Activated naive CD4-positive, alpha-beta T cell treated with anti-CD3 and anti-CD28 coated beads, Interleukin-2, amount 10 ng/mL, durations not matched to agents 7 days and 5 days (primary cell): Measurements from ENCODE around the gene WNK3.

Experiments
- CTCF ChIA-PET: fragments of 350-600 bp; sonication (Branson Sonifier 250); formaldehyde crosslinking; loops from one replicate; lab custom pipeline; 2021; ENCODE audit warnings: antibody characterized with exemption; lab: Charles Lee
- DNase-seq: peaks from one replicate; pipeline ENCODE4 v3.0.0-alpha.2; 2020
- H3K27ac Mint-ChIP-seq: one replicate; pipeline ENCODE4 v1.8.0; 2021; ENCODE audit warnings: mild to moderate bottlenecking, moderate library complexity, mixed read lengths
- H3K27me3 Mint-ChIP-seq: one replicate; pipeline ENCODE4 v1.8.0; 2021; ENCODE audit warnings: mild to moderate bottlenecking, mixed read lengths
- H3K36me3 Mint-ChIP-seq: one replicate; pipeline ENCODE4 v1.8.0; 2021; ENCODE audit warnings: mixed read lengths
- H3K4me1 Mint-ChIP-seq: one replicate; pipeline ENCODE4 v1.8.0; 2021; ENCODE audit warnings: mixed read lengths
- H3K4me3 Mint-ChIP-seq: one replicate; pipeline ENCODE4 v1.8.0; 2021; ENCODE audit warnings: mild to moderate bottlenecking, moderate library complexity, mixed read lengths
- H3K9me3 Mint-ChIP-seq: one replicate; pipeline ENCODE4 v1.8.0; 2021; ENCODE audit warnings: mixed read lengths

The WNK3 gene

DNA sequence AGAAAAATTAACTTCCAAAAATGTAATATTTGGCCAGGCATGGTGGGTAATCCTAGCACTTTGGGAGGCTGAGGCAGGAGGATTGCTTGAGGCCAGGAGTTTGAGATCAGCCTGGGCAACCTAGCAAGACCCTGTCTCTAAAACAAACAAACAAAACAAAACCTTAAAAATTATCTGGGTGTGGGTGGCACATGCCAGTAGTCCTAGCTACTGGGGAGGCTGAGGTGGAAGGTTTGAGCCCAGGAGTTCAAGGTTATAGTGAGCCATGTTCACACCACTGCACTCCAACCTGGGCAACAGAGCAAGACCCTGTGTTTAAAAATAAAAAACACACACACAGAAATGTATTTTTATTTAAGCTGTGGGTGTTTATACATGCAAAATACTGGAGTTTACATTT lies 186.8 kb downstream of the WNK3 start:
- H3K27me3 Mint-ChIP-seq: no peaks in the 10 kb centered on the region
- no peak overlapping the region for H3K4me3 Mint-ChIP-seq
- H3K9me3 Mint-ChIP-seq: no peaks in the 10 kb centered on the region
- H3K4me1 Mint-ChIP-seq: no peaks in the 10 kb centered on the region
- CTCF ChIA-PET: interaction anchor here (0.6 kb wide), 1 partner anchor 93 kb away, joined by 3 read pairs; no protein-coding TSS in a partner anchor
- DNase-seq: no peak
- H3K27ac Mint-ChIP-seq: no peak overlapping the region
- H3K36me3 Mint-ChIP-seq: peaks cover 21% of the 10 kb centered on the region

DNA sequence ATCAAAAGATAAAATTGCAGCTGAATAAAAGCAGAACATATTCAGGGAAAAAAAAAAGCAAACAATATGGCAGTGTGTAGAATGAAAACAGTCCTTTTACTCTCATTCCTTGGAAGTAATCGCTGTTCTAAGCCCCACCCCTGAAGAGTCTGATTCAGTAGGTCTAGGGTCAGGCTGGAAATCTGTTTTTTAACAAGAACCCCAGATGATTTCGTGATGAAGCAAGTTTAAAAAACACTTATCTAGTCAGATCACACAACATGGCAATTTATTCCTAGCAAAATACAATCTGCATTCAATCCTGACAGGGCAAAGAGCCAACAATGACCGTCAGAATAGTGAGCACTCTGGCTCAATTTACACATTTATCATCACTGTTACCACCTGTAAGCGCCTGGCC lies 190.9 kb downstream of the WNK3 start:
- no peaks in the 10 kb centered on the region for H3K27me3 Mint-ChIP-seq
- H3K4me1 Mint-ChIP-seq: no peaks in the 10 kb centered on the region
- CTCF ChIA-PET: no interaction called here
- peaks cover 3% of the 10 kb centered on the region for H3K36me3 Mint-ChIP-seq
- H3K9me3 Mint-ChIP-seq: no peaks in the 10 kb centered on the region
- no peak overlapping the region for H3K4me3 Mint-ChIP-seq
- DNase-seq: no peak
- no peak overlapping the region for H3K27ac Mint-ChIP-seq

DNA sequence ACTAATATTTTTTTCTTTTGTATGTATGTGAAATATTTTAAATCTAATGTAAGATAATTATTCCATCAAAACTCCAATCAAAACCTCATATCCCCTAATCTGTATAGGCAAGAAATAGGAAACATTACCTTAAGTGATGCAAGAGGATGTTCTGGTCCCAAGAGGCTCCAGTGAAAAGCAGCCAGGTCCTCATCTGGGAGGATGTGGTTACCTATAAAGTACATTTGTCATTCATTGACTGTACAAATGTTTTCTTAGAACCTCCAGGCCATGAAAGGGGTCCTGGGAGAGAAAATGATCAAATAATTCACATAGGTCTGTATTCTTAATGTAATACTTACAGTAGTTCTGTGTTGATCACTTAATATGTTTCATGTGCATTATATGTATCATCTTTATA lies 200.3 kb downstream of the WNK3 start:
- H3K36me3 Mint-ChIP-seq: peaks cover 17% of the 10 kb centered on the region
- no peak overlapping the region for H3K27ac Mint-ChIP-seq
- H3K27me3 Mint-ChIP-seq: no peaks in the 10 kb centered on the region
- peaks cover 3% of the 10 kb centered on the region for H3K4me1 Mint-ChIP-seq
- H3K9me3 Mint-ChIP-seq: no peaks in the 10 kb centered on the region
- no peak overlapping the region for H3K4me3 Mint-ChIP-seq
- no peak for DNase-seq
- CTCF ChIA-PET: no interaction called here
